Inferior parietal cortex (tissue), 1 donor: ENCODE data around the gene TMEM38A.
A peak's percentile ranks its signal among the peaks of the same experiment; 100 is the strongest.

Experiments used
- DNase-seq: peaks from one replicate; pipeline ENCODE4 v3.0.0-alpha.2; 2016; ENCODE audit errors: extremely low spot score

TMEM38A gene

DNA sequence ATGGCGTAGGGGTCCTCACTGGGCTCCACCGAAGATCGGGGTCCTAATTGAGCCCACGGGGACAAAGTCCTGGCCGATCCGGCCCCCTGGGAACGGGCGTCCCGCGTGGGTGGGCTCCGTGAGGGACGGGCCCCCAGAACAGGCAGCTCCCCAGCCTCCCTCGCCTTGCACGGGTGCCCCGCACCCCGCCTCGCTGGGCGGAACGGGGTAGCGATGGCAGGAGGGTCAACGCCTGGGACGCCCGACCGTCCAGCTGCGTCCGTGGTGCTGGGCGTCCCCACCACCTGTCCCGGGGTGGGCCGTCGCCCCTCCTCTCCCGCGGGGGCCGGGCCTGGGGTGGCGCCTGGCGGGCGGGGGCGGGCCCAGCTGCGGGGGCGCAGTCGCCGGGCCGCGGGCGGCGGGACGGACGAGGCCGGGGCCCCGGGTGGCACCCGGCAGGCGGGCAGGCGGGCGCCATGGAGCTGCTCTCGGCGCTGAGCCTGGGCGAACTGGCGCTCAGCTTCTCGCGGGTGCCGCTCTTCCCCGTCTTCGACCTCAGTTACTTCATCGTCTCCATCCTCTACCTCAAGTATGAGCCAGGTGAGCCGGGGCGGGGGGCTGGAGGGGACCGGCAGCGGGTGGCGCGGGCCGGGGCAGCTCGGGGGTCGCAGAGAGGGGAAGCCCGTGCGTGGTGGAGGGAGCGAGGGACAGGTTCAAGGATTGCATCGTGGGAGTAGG lies at the start of gene TMEM38A:
Gene TMEM38A, plus strand, starts transcription at position 377 of the 717 bp plus-strand sequence. Its CDS starts 79 bp downstream, at position 456.
- no peak for DNase-seq

GRCh38 chr19:16612636-16613035 lies 48.3 kb upstream of the TMEM38A start:
- DNase-seq: no peak

DNA sequence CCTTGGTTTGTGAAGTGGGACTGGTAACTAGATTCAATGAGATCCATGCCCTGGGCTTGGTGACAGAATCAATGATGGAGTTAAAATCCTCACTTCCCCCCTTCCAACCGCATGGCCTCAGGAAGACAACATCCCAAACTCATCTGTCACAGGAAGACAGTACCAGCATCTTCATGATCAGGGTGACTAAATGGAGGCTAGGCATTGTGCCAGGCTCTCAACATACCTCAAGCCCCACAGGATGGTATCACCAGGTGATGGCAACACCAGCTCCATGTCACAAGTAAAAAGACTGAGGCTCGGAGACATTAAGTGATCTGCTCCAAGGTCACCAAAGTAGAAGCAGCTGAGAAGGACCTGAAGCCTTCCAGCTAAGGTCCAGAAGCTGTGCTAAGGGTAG lies 47.1 kb upstream of the TMEM38A start:
- no peak for DNase-seq

- no peak for DNase-seq
These were observed 46.0 kb upstream of the TMEM38A start for GRCh38 chr19:16614941-16615340.

DNA sequence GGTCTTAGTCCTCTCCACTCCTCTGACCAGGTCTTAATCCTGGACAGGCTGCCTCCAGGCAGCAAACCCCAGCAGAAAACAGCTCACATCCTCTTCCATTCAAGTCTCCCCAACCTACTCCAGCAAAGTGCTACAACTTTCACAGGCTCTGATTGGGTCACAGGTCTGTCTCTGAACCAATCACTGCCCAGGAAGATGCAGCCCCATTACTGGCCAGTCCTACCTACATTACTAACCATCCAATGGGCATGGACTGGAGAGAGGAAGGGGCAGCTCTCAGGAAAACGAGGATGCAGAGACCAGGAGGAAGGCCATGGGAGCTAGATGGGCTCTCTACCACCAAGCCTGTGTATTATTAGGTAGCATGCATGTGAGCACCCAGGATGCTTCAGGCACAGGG lies 45.1 kb upstream of the TMEM38A start:
- no peak for DNase-seq

DNA sequence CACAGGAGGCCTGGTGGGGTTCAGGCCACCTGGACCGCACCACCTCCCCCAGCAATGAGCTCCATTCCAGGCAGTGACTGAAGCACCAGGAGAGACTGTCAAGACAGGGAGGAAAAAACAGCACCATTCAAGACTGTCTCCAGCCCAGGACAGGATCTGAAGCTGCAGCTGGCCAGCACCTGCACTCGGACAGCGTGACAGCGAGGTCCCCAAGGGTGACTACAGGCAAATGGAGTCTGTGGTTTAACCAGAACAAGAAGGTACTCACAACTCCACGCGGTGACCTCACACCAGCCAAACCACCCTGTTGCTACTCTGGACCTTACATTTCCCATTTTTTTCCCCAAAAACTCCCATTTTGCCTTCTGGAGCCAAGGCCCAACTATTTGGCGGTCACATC lies 42.7 kb upstream of the TMEM38A start:
- no peak for DNase-seq

DNA sequence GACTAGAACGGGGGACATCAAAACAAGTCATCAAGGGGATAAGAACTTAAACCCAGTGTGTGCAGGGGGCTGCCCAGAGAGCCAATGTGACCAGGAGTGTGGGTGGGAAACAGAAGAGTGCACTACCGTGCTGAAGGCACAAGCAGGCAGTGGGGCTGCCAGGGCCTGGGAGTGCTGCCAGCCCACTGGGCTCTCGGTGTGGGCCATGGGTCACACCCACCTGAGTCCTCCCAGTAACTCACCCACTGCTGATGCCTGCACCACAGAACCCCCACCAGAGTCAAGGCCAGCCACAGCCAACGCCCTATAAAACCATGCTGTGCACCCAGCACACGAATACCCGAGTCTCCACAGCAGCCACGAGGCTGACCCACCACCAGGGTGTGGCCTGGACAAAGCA lies 41.5 kb upstream of the TMEM38A start:
- no peak for DNase-seq

DNA sequence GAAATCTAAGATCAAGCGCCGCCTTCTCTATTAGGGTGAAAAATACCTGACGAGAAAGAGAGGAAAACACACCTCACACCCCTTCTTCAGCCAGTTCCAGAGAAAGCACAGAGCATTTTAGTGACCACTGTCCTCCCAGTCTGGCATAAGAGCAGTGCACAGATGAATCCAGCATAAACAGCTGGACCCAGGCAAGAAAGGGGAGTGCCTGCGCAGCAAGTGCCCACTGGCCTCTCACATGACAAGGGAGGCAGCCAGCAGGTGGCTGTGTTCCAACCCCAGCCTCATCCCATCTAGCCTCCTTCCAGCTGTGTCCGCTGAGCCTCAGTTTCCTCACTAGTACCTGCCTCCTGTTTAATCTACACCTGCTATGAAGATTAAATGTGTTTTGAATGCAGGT lies 40.9 kb upstream of the TMEM38A start:
- no peak for DNase-seq

- no peak for DNase-seq
These were observed 40.4 kb upstream of the TMEM38A start for GRCh38 chr19:16620584-16620983.

DNA sequence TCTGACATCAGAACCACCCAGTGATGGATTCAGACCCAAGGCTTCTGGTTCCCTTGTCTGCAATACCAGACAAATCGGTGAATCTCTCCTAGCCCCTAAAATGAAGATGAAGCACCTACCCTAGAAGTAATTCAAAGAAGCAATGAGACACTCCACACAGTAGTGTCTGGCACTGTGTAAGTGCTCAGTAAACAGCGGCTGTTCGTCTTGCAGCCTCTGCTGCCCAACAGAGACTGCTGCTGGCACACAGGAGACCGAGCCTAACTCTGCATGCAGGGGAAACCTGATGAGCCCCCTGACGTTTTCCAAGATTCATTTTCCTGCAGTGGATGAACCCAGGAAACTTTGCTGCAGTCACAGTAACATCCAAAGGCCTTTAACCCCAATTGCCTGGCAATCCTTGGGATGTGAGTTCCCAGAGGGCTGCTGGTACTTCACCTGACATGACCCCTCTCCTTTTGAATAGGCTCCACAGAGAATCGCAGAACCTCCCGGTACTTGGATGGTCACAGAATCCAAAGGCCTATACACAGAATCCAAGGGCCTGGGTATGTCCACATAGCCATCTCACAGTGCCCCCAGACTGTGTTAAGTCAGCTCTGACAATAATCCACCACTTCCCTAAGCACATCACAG lies 39.7 kb upstream of the TMEM38A start:
- no peak for DNase-seq

DNA sequence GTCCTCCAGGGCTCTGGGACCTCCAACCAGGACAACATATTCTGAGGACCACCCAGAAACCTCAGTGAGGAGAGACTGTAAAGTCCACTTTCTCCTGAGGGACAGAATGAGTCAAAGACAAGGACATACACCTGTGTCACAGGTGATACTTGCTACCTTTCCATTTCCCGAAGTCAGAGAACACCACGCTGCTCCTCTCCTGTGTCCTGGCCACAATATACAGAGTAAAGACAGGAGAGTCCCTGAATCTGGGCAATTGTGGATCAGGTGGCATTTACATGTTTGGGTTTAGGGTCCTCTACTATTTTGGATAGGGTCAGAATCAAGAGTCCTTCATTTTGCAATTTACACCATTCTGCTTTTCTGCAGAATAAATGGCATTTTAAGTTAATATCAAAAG lies 37.9 kb upstream of the TMEM38A start:
- DNase-seq: no peak

- DNase-seq: no peak
These were observed 37.4 kb upstream of the TMEM38A start for GRCh38 chr19:16623576-16623975.

- no peak for DNase-seq
These were observed 36.7 kb upstream of the TMEM38A start for GRCh38 chr19:16624236-16624635.

DNA sequence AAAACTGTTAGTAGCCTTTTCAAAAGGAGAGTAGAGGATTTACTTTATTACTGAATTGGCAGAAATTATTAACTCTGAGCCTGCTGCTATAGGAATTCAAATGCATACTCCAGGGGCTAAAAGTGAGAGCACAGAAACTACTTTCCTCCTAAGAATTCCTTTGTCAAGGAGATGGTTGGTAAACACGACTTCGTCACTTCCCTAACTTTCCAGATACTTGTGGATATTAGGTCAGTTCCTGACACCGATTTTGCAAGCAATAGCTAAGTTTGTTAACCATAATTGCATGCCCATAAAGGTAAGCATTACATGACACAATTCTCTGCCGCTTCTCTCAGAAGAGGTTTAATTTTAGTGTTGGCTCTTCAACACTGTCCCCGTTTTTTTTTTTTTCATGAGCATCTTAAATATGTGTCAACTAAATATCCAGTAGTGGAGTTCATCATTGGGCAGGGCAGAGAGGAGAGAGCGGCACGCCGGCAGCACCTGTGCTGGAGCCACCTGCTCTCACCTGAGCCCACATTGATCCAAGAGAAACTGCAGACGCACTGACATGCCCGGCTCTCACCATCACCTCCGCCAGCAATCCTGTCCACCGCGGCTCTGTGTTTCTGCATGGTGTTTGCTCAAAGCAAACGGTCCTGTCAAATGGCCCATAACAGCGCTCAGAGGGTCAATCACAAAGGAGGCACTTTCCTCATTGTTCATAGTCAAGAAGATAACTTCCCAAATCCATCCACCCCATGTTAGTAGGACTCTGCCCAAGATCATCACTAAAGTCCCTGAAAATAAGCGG lies 35.6 kb upstream of the TMEM38A start:
- DNase-seq: no peak

- no peak for DNase-seq
These were observed 34.1 kb upstream of the TMEM38A start for GRCh38 chr19:16626796-16627192.

DNA sequence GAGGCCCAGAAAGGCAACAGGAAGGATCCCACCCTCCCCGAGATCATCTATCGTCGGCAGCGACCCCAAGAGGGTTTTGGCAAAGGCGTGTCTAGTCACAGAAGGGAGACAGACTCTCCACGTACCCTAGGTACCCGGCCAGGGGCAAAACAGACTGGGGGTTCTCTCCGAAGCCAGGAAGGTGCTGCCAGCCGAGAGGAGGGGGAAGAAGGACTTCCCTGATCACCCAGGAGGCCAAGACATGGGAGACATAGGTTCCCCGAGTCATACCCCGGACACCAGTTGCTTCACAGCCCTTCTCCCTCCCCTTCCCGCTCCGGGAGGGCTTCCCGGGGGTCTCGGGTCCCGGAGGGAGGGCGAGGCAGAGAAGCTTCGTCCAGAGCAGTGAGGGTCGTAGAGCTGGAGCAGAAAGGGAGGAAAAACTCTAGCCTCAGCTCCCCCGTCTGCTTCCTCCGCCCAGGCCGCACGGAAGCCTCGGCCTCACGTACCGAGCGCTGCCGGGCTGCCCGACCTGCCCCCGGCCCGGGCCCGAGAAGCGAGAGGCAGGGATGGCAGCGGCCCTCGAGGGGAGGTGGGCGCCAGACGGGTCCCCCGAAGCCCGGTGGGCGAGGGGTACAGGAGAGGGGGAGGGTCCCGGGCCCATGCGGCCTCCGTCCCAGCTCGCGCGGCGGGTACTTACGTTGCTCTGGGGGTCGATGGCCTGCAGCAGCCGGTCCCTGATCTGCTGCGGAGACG lies 33.6 kb upstream of the TMEM38A start:
- no peak for DNase-seq

- no peak for DNase-seq
These were observed 33.1 kb upstream of the TMEM38A start for GRCh38 chr19:16627928-16628182.

- peak; percentile 93 for DNase-seq
These were observed 32.6 kb upstream of the TMEM38A start, which contains the start of gene MED26 for GRCh38 chr19:16628183-16628983. Gene MED26 (minus strand): TSS chr19:16628204. CDS start chr19:16627943, 261 bp downstream.

GRCh38 chr19:16628984-16629691 lies 31.8 kb upstream of the TMEM38A start:
- DNase-seq: peak; percentile 15

DNA sequence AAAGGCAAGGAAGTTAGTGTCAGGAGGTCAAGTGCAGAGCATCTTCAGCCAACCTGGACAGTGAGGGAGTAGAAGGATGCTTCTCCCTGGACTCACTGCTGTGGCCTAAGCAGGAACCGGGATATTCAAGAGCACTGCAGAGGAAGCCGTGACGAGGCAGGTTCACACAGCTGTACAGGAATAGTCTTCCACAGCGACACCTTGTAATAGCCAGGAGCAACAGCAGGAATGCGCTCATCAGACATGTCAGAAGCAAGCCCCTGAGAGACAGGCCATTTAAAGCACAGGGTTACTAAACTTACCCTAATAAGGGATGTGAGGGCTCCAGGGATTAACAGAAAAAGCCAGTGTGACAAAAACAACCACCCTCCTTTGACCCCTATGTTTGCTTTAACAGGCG lies 29.5 kb upstream of the TMEM38A start:
- DNase-seq: no peak

- no peak for DNase-seq
These were observed 23.4 kb upstream of the TMEM38A start for GRCh38 chr19:16637535-16637934.
